A549 (cell line): ENCODE measurements around the gene PLS3. TPM values are rescaled to one million over a fixed set of nuclear protein-coding genes. Genes with fewer than 3 reads are reported as not detected.

Source experiments
- ATAC-seq, 2 experiments: fragments of 200-7000 bp in 1 of 2; fragments of >200 bp in 1 of 2; cut with Nextera tagmentation in 1 of 2; cut with Tn5 transposase in 1 of 2; 3 replicates each; pipeline versions ENCODE4 v1.8.0 to v1.9.1; 2018 to 2020; ENCODE audit warnings: mild to moderate bottlenecking in 1 of 2, moderate library complexity in 1 of 2
- CTCF ChIA-PET: fragments of 300-600 bp; sonication (Branson Sonifier 250); formaldehyde crosslinking; extraction: SDS; loops from one replicate; lab custom pipeline; 2021; ENCODE audit warnings: antibody characterized with exemption, inconsistent platforms; lab: Yijun Ruan, JAX
- POLR2A ChIA-PET: fragments of 350-600 bp; formaldehyde crosslinking; extraction: SDS; loops from one replicate; lab custom pipeline; 2021; ENCODE audit warnings: antibody characterized with exemption, inconsistent platforms; lab: Yijun Ruan, JAX
- DNase-seq, 2 experiments: peaks; one replicate each; pipeline versions ENCODE4 v3.0.0 to v3.0.0-alpha.2; 2011 to 2016; ENCODE audit warnings: low read depth in 1 of 2, low spot score in 1 of 2
- FAIRE-seq: peaks from 2 replicates; lab custom pipeline; 2011; peaks lifted over from hg19 to GRCh38; lab: Jason Lieb, UNC
- H3K27ac ChIP-seq, 2 experiments: fragments of >200 bp; sonication (Bioruptor Twin); formaldehyde crosslinking; 3 replicates each; pipeline ENCODE4 v1.5.1; 2016 to 2017
- H3K4me1 ChIP-seq: fragments of >200 bp; sonication (Bioruptor Twin); formaldehyde crosslinking; 3 replicates; pipeline ENCODE4 v1.6.1; 2016
- H3K4me2 ChIP-seq: fragments of >200 bp; sonication (Bioruptor Twin); formaldehyde crosslinking; 3 replicates; pipeline ENCODE4 v1.6.1; 2016
- H3K4me3 ChIP-seq: fragments of >200 bp; sonication (Bioruptor Twin); formaldehyde crosslinking; 3 replicates; pipeline ENCODE4 v1.5.1; 2016
- H3K9me3 ChIP-seq: fragments of >200 bp; sonication (Bioruptor Twin); formaldehyde crosslinking; 3 replicates; pipeline ENCODE4 v1.6.1; 2016
- BHLHE40 ChIP-seq: IDR thresholded peaks from 2 replicates; pipeline ENCODE4 v1.6.1; 2012; ENCODE audit warnings: low read depth, low read length, inconsistent platforms
- CEBPB ChIP-seq, 2 experiments: fragments of >200 bp in 1 of 2; sonication (Bioruptor Twin) in 1 of 2; formaldehyde crosslinking in 1 of 2; IDR thresholded peaks; 2 replicates each; pipeline ENCODE4 v1.6.1; 2012 to 2016
- CHD2 ChIP-seq: fragments of 150-350 bp; IDR thresholded peaks from 2 replicates; pipeline ENCODE4 v1.6.1; 2014; ENCODE audit warnings: low read length; ENCODE audit not compliant: partially characterized antibody
- E2F6 ChIP-seq: IDR thresholded peaks from 2 replicates; pipeline ENCODE4 v1.6.1; 2012; ENCODE audit warnings: low read depth, borderline replicate concordance
- EHMT2 ChIP-seq: fragments of 200-600 bp; sonication (generic); IDR thresholded peaks from 2 replicates; pipeline ENCODE4 v1.6.1; 2016; ENCODE audit warnings: antibody characterized with exemption, low read depth, mild to moderate bottlenecking, moderate library complexity
- EP300 ChIP-seq, 2 experiments: fragments of >200 bp; sonication (Bioruptor Twin); formaldehyde crosslinking; IDR thresholded peaks; 2 replicates in 1 of 2; 3 replicates in 1 of 2; pipeline ENCODE4 v1.6.1; 2016 to 2017
- FOSL2 ChIP-seq, 2 experiments: fragments of 450-650 bp in 1 of 2; fragments of >200 bp in 1 of 2; sonication (Bioruptor Twin) in 1 of 2; formaldehyde crosslinking; IDR thresholded peaks; 2 replicates each; pipeline versions ENCODE4 v1.5.0 to v1.6.1; 2016 to 2020; ENCODE audit warnings: mild to moderate bottlenecking in 1 of 2, moderate library complexity in 1 of 2
- HDAC2 ChIP-seq: fragments of 200-600 bp; sonication (generic); IDR thresholded peaks from 2 replicates; pipeline ENCODE4 v1.6.1; 2016
- HES2 ChIP-seq: fragments of >200 bp; sonication (Bioruptor Twin); formaldehyde crosslinking; IDR thresholded peaks from 2 replicates; pipeline ENCODE4 v1.6.1; 2016
- HEYL ChIP-seq: fragments of 250-450 bp; sonication (Bioruptor Pico); IDR thresholded peaks from 2 replicates; pipeline ENCODE4 v1.8.0; 2021; ENCODE audit warnings: mild to moderate bottlenecking, moderate library complexity
- HOXB13 ChIP-seq: fragments of 250-450 bp; sonication (Bioruptor Pico); IDR thresholded peaks from 2 replicates; pipeline ENCODE4 v1.5.0; 2020; ENCODE audit warnings: low read depth, mild to moderate bottlenecking, moderate library complexity
- HOXB5 ChIP-seq: fragments of 250-450 bp; sonication (Bioruptor Pico); IDR thresholded peaks from 2 replicates; pipeline ENCODE4 v1.5.0; 2020; ENCODE audit warnings: mild to moderate bottlenecking, moderate library complexity
- MAFK ChIP-seq: fragments of 450-650 bp; IDR thresholded peaks from 2 replicates; pipeline ENCODE4 v1.6.1; 2014; ENCODE audit not compliant: partially characterized antibody
- MAX ChIP-seq: IDR thresholded peaks from 2 replicates; pipeline ENCODE4 v1.6.1; 2012
- MAZ ChIP-seq: fragments of 150-350 bp; IDR thresholded peaks from 2 replicates; pipeline ENCODE4 v1.6.1; 2014; ENCODE audit warnings: antibody characterized with exemption, low read depth, low read length, borderline replicate concordance
- NR3C1 ChIP-seq: fragments of >200 bp; sonication (Bioruptor Twin); formaldehyde crosslinking; IDR thresholded peaks from 3 replicates; pipeline ENCODE4 v1.6.1; 2017
- PBX3 ChIP-seq: IDR thresholded peaks from 2 replicates; pipeline ENCODE4 v1.6.1; 2012
- RCOR1 ChIP-seq: fragments of 150-350 bp; IDR thresholded peaks from 2 replicates; pipeline ENCODE4 v1.6.1; 2014; ENCODE audit warnings: antibody characterized with exemption, low read length, low read depth
- REST ChIP-seq: fragments of 200-600 bp; sonication (generic); IDR thresholded peaks from 2 replicates; pipeline ENCODE4 v1.6.1; 2016; ENCODE audit warnings: antibody characterized with exemption, mild to moderate bottlenecking, moderate library complexity
- TP53 ChIP-seq: fragments of 250-450 bp; sonication (Bioruptor Pico); IDR thresholded peaks from 2 replicates; pipeline ENCODE4 v1.5.0; 2021; ENCODE audit warnings: mild to moderate bottlenecking, moderate library complexity
- USF2 ChIP-seq: fragments of 450-650 bp; IDR thresholded peaks from 2 replicates; pipeline ENCODE4 v1.6.1; 2014; ENCODE audit warnings: antibody characterized with exemption
- ZNF302 ChIP-seq: fragments of 250-450 bp; sonication (Bioruptor Pico); IDR thresholded peaks from 2 replicates; pipeline ENCODE4 v1.9.0; 2021; ENCODE audit warnings: inconsistent platforms, mild to moderate bottlenecking, moderate library complexity
- WGBS: methylation state at CpG from one replicate; pipeline ENCODE4 v1.1.6; 2017; ENCODE audit errors: missing lambda C conversion rate; 5-methylcytosine and 5-hydroxymethylcytosine counted together
- polyA plus RNA-seq, 4 experiments: library from polyadenylated mRNA; depleted of rRNA in 3 of 4; stranded (reverse); fragments of >200 nt; fragmentation: RNase III in 1 of 4; extraction: RNeasy Plus Mini Kit Qiagen cat#74134 plus additional on column Dnase treatment in 1 of 4; gene quantifications; 2 replicates in 3 of 4; 3 replicates in 1 of 4; pipeline ENCODE4 v1.2.3, GENCODE V29; 2011 to 2017

The PLS3 gene
- polyA plus RNA-seq, 2 of the 4 experiments (the other 2 are of a cell fraction), result 303 to 437 TPM

- TF ChIP-seq REST (no peak), RCOR1 (no peak), FOSL2 (IDR thresholded peaks at IDR 0.05) (no peak), FOSL2 (CRISPR knock-in tag; IDR thresholded peaks at IDR 0.05) (no peak), TP53 (no peak), ZNF302 (CRISPR knock-in tag) (no peak), EHMT2 (no peak)
Measured at GRCh38 chrX:115579786-115580294, 18.9 kb downstream of the PLS3 start (continued).

GRCh38 chrX:115581759-115582615, 21.0 kb downstream of the PLS3 start:
- TF ChIP-seq PBX3 (no peak), MAZ (no peak), HES2 (no peak), CEBPB (IDR thresholded peaks at IDR 0.05) (no peak), E2F6 (no peak), MAX (no peak), USF2 (no peak), HOXB13 (CRISPR knock-in tag) (no peak), CHD2 (no peak), HOXB5 (no peak), HEYL (CRISPR knock-in tag) (no peak), EP300 (IDR thresholded peaks at IDR 0.05) (no peak), REST (no peak), HDAC2 (no peak), BHLHE40 (no peak), MAFK (no peak), NR3C1 (no peak)
- TF ChIP-seq, all 56 proteins: peak for 0
- DNase-seq, result no peak
- ATAC-seq, result peak in 1 of 2 experiments; percentile 25; a peak in 2 of 6 replicates
- WGBS, result 60% methylated on average over 2 of the region's 2 CpGs
- peak overlapping the region in 1 of 2 experiments; percentile 35; a peak in 2 of 6 replicates for H3K27ac ChIP-seq
- H3K9me3 ChIP-seq, result no peaks in the 10 kb centered on the region
- peaks cover 55% of the 10 kb centered on the region for H3K4me1 ChIP-seq
- POLR2A ChIA-PET, result interaction anchor here (1.5 kb wide), 1 partner anchor 20 kb away, joined by 5 read pairs; no protein-coding TSS in a partner anchor
- CTCF ChIA-PET, result interaction anchor here (0.9 to 1.6 kb wide), 4 partner anchors 17 to 68 kb away, joined by 3 to 6 read pairs (median 3); no protein-coding TSS in a partner anchor
- FAIRE-seq, result no peak
- peak overlapping the region; percentile 87 for H3K4me2 ChIP-seq
- H3K4me3 ChIP-seq, result no peak overlapping the region
